Measurements from ENCODE around the gene PI16.
"Not testable (repeated sequence)": the region's sequence is repeated elsewhere in the genome, so short reads cannot be mapped to it uniquely, and the experiment has no call there.

The PI16 gene

GRCh38 chr6:36971921-36972673, 17.6 kb downstream of the PI16 start:
- DNase-seq, result no peak

- no peak for DNase-seq
These were observed 18.7 kb downstream of the PI16 start for GRCh38 chr6:36973190-36973589.

- no peak for DNase-seq
These were observed 19.1 kb downstream of the PI16 start for GRCh38 chr6:36973647-36974046.

- no peak for DNase-seq
These were observed 20.9 kb downstream of the PI16 start for GRCh38 chr6:36975231-36976006.

- no peak for DNase-seq
These were observed 21.4 kb downstream of the PI16 start for GRCh38 chr6:36976007-36976264.

GRCh38 chr6:36976509-36976908, 22.0 kb downstream of the PI16 start:
- no peak for DNase-seq

GRCh38 chr6:36976931-36977330, 22.4 kb downstream of the PI16 start:
- no peak for DNase-seq

GRCh38 chr6:36977470-36977941, 23.0 kb downstream of the PI16 start:
- no peak for DNase-seq

GRCh38 chr6:36978421-36979346, 24.1 kb downstream of the PI16 start:
- DNase-seq, result no peak

- peak in 50 of 56 donors; percentile 14 to 82 (median 51) for DNase-seq
These were observed 24.8 kb downstream of the PI16 start for GRCh38 chr6:36979347-36979742.

GRCh38 chr6:36980129-36980528, 25.6 kb downstream of the PI16 start:
- no peak for DNase-seq

GRCh38 chr6:36980876-36981619, 26.5 kb downstream of the PI16 start:
- DNase-seq, result peak in 1 of 56 donors; percentile 25

GRCh38 chr6:36983538-36983937, 29.0 kb downstream of the PI16 start:
- no peak for DNase-seq

GRCh38 chr6:36984581-36985416, 30.3 kb downstream of the PI16 start:
- DNase-seq, result peak in 27 of 56 donors; percentile 11 to 47 (median 27)

GRCh38 chr6:36985417-36985807, 30.9 kb downstream of the PI16 start:
- peak in 1 of 56 donors; percentile 44 for DNase-seq

GRCh38 chr6:36985808-36986703, 31.5 kb downstream of the PI16 start, which contains the start of gene MTCH1:
Gene MTCH1, minus strand, starts transcription at chr6:36986196. Its CDS starts 23 bp downstream, at chr6:36986173.
- peak; percentile 41 to 99 (median 90) for DNase-seq

GRCh38 chr6:36986704-36987047, 32.1 kb downstream of the PI16 start:
- DNase-seq, result no peak

- DNase-seq, result no peak
These were observed 34.7 kb downstream of the PI16 start for GRCh38 chr6:36989264-36989663.

GRCh38 chr6:36990401-36990800, 35.9 kb downstream of the PI16 start:
- DNase-seq, result not testable (repeated sequence)
